Uterus (tissue), 2 donors: ENCODE measurements around the gene SDK2.

ENCODE experiments used
- POLR2A ChIP-seq, 2 donors: fragments of 450-650 bp; IDR thresholded peaks; one replicate each; pipeline ENCODE4 v1.6.1; 2016; ENCODE audit warnings: antibody characterized with exemption in 2 of 2, mild to moderate bottlenecking in 1 of 2, moderate library complexity in 1 of 2
- TF ChIP-seq, protein P1 (sequence below), 4 experiments: fragments of 200-600 bp in 2 of 4; fragments of 450-650 bp in 2 of 4; sonication (generic) in 2 of 4; IDR thresholded peaks; one replicate each; pipeline ENCODE4 v1.5.1; 2016 to 2019; ENCODE audit warnings: antibody characterized with exemption in 4 of 4, mild to moderate bottlenecking in 2 of 4, moderate library complexity in 1 of 4

DNA sequence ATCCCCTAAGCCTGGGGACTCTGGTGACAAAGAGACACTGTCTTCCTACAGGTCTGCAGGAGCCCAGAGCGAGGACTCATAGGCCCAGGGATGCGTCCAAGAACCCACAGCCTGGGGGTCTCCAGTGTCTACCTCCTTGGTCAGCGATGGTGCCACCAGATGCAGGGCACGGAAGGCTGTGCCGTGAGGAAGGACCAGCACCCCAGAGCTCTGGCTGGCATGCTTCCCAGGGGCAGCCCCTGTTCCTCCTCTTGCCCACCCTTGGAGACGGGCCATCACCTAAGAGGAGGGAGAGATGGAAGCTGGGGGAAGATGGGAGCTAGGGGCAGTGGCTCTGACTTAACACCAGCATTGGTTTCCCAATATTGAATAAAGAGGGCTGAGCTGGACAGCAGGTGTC, 125.2 kb downstream of the SDK2 start:
- TF ChIP-seq, protein P1, sequence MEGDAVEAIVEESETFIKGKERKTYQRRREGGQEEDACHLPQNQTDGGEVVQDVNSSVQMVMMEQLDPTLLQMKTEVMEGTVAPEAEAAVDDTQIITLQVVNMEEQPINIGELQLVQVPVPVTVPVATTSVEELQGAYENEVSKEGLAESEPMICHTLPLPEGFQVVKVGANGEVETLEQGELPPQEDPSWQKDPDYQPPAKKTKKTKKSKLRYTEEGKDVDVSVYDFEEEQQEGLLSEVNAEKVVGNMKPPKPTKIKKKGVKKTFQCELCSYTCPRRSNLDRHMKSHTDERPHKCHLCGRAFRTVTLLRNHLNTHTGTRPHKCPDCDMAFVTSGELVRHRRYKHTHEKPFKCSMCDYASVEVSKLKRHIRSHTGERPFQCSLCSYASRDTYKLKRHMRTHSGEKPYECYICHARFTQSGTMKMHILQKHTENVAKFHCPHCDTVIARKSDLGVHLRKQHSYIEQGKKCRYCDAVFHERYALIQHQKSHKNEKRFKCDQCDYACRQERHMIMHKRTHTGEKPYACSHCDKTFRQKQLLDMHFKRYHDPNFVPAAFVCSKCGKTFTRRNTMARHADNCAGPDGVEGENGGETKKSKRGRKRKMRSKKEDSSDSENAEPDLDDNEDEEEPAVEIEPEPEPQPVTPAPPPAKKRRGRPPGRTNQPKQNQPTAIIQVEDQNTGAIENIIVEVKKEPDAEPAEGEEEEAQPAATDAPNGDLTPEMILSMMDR (IDR thresholded peaks at IDR 0.05) = no peak
- no peak for TF ChIP-seq POLR2A (IDR thresholded peaks at IDR 0.05)
